ENCODE measurements around the gene SPATA13. TPM values are rescaled to one million over a fixed set of nuclear protein-coding genes. Genes with fewer than 3 reads are reported as not detected.

Gene SPATA13
- total RNA-seq, 1 experiment from 2014 or later = 43.0 TPM

- H3F3A ChIP-seq (ENCODE audit: low read length, unreplicated experiment) = no peaks in the 10 kb centered on the region
- POLR2A ChIA-PET (ENCODE audit: unreplicated experiment) = no interaction called here
- H3K4me1 ChIP-seq (ENCODE audit: insufficient read depth, low read length) = no peaks in the 10 kb centered on the region
- BruUV-seq (replicated peaks) = no TSS peak
- H3K9me3 ChIP-seq (ENCODE audit: low read length) = no peaks in the 10 kb centered on the region
- H3K9me2 ChIP-seq (replicated peaks; ENCODE audit: low read length) = no peaks in the 10 kb centered on the region
- no peaks in the 10 kb centered on the region for H4K20me1 ChIP-seq (ENCODE audit: low read length)
- no peak overlapping the region for H2AFZ ChIP-seq (ENCODE audit: low read length)
- TF ChIP-seq CTCF (conservative IDR thresholded peaks at IDR 0.05; ENCODE audit: low read depth, low read length) (no peak), EZH2phosphoT487 (IDR thresholded peaks at IDR 0.05; ENCODE audit: borderline replicate concordance, low read length) (no peak), EZH2 (IDR thresholded peaks at IDR 0.05; ENCODE audit: low read length, unreplicated experiment) (no peak)
- H3K27me3 ChIP-seq (ENCODE audit: low read length) = no peaks in the 10 kb centered on the region
- no peak overlapping the region for H3K27ac ChIP-seq (ENCODE audit: low read length)
- CTCF ChIA-PET = no interaction called here
- H3K36me3 ChIP-seq (ENCODE audit: low read depth, low read length) = no peaks in the 10 kb centered on the region
- intact Hi-C loops (cut with micrococcal nuclease) = no loop called here
- H3K79me2 ChIP-seq (ENCODE audit: low read length) = 0 out of 2 replicates have a peak, but pooled peaks cover 3% of the 10 kb centered on the region
- ATAC-seq (peak; percentile 63), DNase-seq (no peak)
- no peak overlapping the region for H3K4me3 ChIP-seq (ENCODE audit: low read length)
- H3K4me2 ChIP-seq (ENCODE audit: low read length) = no peak overlapping the region
- H3K9ac ChIP-seq (ENCODE audit: low read length) = no peak overlapping the region
Observed at GRCh38 chr13:24271601-24272451, 111.3 kb downstream of the SPATA13 start.

- intact Hi-C loops (cut with micrococcal nuclease) = no loop called here
- Histone ChIP-seq H3K9me2 (replicated peaks; ENCODE audit: low read length) (no peaks in the 10 kb centered on the region), H3F3A (ENCODE audit: low read length, unreplicated experiment) (no peaks in the 10 kb centered on the region), H3K27ac (ENCODE audit: low read length) (no peak overlapping the region), H4K20me1 (ENCODE audit: low read length) (no peaks in the 10 kb centered on the region), H3K27me3 (ENCODE audit: low read length) (no peaks in the 10 kb centered on the region), H3K79me2 (ENCODE audit: low read length) (0 out of 2 replicates have a peak, but pooled peaks cover 3% of the 10 kb centered on the region), H3K9ac (ENCODE audit: low read length) (no peak overlapping the region), H3K36me3 (ENCODE audit: low read depth, low read length) (no peaks in the 10 kb centered on the region), H3K4me1 (ENCODE audit: insufficient read depth, low read length) (no peaks in the 10 kb centered on the region), H2AFZ (ENCODE audit: low read length) (no peak overlapping the region), H3K9me3 (ENCODE audit: low read length) (no peaks in the 10 kb centered on the region), H3K4me3 (ENCODE audit: low read length) (no peak overlapping the region), H3K4me2 (ENCODE audit: low read length) (no peak overlapping the region)
- BruUV-seq (replicated peaks) = no TSS peak
- DNase-seq = no peak
- POLR2A ChIA-PET (ENCODE audit: unreplicated experiment) = no interaction called here
- TF ChIP-seq EZH2phosphoT487 (IDR thresholded peaks at IDR 0.05; ENCODE audit: borderline replicate concordance, low read length) (no peak), CTCF (conservative IDR thresholded peaks at IDR 0.05; ENCODE audit: low read depth, low read length) (no peak), EZH2 (IDR thresholded peaks at IDR 0.05; ENCODE audit: low read length, unreplicated experiment) (no peak)
- no peak for ATAC-seq
- CTCF ChIA-PET = no interaction called here
Observed at GRCh38 chr13:24272452-24273161, 112.1 kb downstream of the SPATA13 start.

Measured in PC-3 (cell line).